ENCODE measurements around the gene SOS2.
A peak's percentile ranks its signal among the peaks of the same experiment; 100 is the strongest.

SOS2 gene

DNA sequence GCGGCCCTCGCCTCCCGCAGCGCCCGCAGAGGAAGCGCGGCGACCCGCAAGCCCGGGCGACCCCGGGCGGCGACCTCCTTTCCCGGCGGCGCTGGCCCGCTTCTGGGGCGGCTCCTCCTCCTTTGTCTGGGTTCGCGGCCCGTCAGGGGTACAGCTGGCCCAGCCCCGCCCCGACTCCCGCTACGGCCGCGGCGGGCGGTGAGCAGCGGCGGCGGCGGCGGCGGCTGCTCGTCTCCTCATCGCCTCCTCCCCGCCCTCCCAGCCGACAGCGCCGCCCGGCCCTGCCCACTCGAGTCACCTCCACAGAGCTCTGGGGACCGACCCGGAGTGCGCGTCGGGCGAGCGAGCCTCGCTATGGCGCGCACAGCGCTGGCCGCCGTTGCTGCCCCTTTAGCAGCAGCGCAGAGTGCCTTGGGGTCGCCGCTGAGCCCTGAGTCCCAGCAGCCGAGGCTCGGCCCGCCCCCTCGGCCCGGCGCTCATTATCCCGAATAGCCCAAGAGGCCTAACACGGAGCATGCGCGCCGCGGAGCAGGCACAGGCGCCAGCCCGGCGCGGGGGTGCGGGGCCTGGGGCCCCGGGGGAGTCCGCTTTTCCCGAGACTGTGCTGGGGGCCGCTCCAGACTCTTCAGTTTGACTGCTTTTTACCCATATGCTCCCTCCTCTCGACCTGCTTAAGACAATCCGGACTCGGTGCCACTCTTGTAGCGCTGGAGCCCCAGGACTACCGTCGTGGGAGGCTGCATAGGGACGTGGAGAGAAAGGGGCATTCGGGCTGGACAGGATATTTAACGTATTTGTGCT, at the start of gene SOS2:
Gene SOS2, minus strand, starts transcription at position 104 of the 801 bp plus-strand sequence. CDS start 295 bp downstream, outside the sequence.
- peak; percentile 74 to 95 for DNase-seq

DNA sequence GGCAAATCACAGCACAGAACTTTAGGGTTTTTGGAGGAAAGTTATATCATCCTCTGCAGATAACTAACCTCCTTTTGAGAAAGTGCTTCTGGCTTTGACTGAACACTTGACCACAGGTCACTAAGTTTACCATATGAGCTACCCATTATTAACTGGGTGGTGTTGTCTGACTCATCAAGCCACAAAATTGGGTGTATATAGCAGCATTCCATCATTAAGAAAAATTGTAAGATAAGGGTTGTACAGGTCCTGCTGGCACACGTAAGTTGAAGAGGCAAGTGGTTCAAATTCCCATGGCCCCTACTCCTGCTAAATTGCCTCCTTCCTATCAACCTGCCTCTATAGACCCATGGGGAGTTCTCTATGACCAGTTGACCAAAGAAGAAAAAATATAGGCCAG, 41.1 kb upstream of the SOS2 start:
- DNase-seq = no peak

DNA sequence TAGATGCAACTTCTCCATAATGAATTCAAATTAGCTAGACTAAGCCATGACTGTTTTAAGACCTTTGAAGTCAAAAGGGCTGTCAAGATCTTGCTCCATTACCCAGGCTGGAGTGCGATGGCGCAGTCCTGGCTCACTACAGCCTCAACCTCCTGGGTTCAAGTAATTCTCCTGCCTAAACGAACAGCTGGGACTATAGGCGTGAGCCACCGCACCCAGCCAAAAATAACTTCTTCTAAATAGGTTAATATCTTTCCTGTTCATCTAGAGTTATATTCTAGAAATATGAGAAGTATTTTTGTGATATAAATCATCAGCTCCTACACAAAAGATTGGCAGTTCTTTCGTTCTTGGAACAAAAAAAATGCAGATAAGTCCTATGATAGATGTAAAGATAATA, 39.6 kb upstream of the SOS2 start:
- DNase-seq = no peak

DNA sequence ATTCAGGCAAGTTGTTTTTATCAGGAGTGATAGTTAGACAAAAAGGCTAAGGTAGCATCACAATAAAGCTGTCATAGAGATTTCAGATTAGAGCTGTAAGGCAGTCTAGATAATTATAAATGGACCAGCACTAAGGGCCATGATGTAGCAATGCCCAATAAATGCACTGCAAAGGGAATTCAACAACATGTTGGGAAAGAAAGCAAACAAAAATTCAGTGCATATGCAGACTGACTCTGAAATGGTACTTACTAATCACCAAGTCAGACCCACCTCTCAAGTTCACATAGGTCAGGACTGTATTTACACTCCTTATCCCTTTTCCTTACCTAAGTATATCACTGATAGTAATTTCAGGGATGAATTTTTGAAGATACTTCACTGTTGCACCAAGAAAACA, 33.7 kb upstream of the SOS2 start:
- no peak for DNase-seq

DNA sequence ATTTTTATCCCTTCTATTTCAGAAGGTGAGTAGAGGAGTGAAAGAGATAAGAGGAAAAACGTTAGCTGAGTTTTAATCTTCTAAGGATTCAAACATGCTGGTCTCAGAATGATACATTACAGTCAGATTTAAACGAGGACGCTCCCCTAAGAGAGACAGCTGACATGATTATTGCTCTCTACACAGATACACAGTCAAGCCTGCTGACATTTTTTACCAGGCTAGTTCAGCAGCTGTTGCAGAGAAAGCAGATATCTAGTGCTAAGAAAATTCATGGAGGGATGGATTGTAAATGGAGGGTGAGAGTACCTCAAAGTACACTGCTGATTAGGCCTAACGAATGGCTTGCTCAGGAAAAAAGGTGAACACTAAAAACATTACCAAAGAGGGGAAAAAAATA, 31.9 kb upstream of the SOS2 start:
- DNase-seq = no peak

DNA sequence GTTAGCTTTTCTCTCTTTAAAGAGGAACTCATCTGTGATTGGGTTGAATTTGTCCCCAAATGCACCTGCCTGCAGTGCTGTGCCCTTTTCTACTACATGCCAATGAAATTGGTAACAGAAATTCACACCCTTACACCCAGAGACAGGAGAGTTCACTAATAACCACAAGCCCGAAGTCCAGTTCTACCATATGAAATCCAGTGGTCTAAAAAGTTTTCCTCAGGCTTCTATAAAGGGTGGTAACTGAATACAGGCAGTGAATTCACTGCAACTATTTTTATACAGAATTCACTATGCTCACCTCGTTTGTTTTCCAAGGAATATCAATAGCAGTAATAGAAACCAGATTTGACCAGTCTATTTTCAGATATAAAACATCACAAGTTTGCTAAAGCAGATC, 31.5 kb upstream of the SOS2 start:
- DNase-seq = no peak

DNA sequence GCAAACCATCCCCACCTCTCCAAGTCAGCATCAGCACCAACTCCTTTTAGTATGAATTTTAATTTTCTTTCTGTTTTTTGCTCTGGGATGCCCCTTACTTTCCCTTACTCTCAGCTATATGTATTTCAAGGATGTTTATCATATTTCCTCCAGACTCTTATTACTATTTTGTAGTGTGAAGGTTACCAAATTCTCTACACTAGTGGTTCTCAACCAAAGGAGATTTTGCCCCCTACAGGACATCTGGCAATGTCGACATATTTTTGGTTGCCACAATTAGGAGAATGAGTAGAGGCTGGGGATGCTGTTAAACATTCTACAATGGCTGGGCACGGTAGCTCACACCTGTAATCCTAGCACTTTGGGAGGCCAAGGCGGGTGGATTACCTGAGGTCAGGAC, 29.1 kb upstream of the SOS2 start:
- peak; percentile 6 to 17 for DNase-seq

DNA sequence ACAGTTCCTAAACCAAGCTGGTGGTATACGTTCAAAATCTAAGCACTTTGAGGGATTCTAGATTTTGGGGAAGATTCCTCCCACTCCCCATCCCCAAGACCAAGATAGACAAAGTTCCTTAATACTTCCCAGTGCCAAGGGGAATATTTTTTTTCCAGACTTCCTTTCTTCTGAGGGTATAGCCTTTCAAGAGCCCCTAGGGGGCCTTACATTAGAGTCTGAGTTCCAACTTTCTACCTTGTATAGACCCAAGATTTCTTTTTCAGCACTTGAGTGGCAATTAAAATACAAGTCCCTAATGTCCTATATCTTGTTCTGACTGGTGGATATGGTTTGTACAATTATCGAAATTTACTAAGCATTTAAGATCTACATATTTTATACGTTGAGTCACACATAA, 28.7 kb upstream of the SOS2 start:
- no peak for DNase-seq

DNA sequence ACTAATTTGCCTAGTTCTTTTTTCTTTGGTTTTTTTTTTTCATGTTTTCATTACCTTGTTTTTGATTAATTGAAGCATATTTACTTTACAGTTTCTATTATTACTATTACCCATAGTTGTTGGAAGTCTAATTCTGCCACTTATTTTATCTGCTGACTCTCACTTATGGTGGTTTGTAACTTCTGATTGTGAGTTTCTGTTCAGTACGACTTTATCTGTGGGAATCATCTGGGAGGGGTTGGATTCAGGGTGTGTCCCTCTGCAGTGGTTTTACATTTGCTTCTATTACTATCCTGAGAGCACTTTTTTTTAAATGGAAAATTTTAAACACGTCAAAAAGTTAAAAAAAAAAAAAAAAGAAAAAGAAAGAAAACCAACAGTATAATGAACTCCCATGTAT, 26.4 kb upstream of the SOS2 start:
- DNase-seq = no peak

DNA sequence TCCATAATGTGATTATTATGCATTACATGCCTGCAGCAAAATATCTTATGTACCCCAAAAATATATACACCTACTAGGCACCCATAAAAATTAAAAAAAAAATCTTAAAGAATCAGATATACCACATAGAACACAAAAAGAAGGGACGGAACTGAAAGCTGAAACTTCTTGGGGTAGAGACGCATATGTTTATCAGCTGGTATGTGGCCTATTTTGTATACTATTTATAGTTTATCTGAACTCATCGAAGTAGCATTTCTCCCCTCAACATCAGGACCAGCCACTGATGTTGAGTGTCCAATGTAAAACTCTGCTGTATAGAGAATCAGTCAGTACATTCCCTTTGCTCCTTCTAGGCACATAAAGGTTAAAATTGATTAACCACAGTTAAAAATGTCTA, 22.9 kb upstream of the SOS2 start:
- DNase-seq = no peak

DNA sequence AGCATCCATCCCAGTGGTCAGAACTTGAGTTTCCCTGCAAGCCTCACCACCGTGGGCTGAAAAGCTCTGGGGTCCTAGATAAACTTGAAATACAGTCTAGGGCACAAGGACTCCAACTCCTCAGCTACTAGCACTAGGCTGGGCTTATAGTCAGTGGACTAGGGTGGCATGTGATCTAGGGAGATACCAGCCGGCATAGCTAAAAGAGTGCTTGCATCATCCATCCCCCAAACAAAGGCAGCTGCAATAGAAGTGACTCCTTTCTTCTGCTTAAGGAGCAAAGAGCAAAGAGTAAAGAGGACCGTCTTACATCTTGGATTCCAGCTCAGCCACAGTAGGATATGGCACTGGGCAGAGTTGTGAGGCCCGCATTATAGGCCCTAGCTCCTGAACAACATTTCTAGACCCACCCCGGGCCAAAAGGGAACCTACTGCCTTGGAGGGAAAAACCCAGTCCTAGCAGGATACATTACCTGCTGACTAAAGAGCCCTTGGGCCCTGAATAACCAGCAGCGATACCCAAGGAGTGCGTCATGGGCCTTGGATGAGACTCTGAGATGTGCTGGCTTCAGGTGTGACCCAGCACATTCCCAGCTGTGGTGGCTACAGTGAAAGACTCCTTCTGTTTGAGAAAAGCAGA, 17.9 kb upstream of the SOS2 start:
- DNase-seq = no peak

DNA sequence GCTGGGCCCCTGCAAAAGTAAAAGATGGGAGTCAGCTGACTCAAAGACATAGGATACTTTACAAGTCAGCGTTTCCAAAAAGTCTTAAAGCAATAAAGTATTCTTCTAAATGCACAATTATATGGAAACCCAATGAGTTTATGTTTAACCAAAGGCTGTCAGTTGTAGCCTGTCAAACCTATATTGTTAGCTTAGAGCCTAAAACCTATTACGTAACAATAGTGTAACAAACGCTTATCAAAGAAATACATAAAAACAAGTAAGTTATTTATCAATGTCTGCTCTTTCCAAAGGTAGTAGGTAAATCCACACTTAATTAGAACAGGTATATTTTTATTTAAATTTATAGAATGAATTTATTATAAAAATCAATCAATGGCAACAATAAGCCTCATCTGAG, 15.9 kb upstream of the SOS2 start:
- no peak for DNase-seq

DNA sequence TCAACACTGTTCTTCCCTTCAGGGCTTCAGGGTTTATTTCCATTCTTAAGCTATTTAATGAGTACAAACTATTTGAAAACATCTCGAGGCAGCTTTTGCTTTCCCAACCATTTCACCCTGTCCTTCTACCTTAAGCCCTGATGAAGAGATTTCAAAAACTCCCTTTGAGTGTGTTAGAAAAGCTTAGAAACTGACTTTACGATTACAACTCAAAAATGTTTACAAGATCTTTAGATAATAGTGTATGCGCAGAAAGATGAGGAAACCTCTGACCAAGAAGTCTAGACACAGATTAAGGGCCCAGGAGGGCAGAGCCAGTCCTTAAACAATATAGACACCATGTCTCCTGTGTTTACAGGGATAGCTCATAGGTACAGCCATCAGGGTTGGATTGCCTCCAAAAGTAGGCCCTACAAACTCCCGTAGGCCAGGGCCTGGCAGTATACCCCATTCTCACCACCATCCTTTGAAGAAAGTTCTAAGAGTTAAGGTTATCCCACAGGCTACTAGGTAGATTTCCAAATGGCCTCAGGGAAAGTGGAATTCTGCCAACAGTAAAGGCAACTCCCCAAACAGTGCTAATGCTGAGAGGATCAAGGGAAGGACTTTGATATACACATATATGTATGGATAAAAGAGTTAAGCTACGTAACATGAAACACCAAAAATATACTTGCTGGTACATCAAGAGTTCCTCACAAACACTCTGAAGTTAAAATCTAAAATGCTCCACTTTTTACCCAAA, 11.4 kb upstream of the SOS2 start:
- DNase-seq = no peak

DNA sequence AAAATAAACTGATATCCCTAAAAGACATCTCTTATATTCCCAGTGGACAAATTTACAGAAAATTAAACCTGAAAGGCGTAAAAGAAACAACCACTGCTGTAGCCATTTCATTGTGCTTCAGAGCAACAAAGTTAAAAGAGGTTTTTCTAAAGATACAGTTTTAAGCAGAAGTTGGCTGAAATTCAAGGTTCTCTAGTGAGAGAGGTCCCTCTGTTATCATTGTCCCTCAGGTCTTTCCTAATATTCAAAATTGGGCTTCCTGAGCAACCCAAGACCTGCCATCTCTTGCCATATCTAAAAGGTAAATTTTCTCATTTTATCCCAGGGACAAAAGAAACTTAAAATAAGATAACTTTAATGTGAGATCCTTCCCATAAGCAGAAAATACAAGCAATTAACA, 10.7 kb upstream of the SOS2 start:
- no peak for DNase-seq

DNA sequence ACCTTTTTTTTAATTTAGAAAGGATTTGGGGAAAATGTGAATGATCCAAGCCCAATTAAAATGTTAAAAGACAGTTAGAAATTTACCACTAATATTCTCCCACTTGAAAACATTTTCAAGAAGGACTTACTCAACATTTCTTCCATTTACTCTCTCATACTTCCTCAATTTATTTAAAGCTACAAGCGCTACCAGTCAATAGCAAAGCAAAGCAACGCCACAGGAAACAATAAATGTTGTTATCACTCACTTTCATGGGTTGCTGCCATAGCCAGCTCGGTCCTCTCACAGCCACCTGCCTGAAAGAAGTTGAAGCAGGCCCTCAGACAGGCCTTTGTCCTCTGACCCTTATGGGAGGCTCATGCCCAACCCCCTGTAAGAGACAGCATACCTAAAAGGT, 6.0 kb upstream of the SOS2 start:
- no peak for DNase-seq

DNA sequence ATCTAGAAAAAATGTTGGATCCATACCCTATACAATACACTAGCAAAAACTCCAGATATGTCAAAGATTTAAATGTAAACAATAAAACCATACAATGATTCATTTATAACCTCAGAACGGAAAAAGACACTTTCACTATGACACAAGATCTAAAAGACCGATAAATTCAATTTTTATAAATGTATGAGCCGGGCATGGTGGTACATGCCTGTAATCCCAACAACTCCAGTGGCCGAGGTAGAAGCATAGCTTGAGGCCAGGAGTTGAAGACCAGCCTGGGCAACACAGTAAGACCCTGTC, 2.5 kb upstream of the SOS2 start:
- no peak for DNase-seq

DNA sequence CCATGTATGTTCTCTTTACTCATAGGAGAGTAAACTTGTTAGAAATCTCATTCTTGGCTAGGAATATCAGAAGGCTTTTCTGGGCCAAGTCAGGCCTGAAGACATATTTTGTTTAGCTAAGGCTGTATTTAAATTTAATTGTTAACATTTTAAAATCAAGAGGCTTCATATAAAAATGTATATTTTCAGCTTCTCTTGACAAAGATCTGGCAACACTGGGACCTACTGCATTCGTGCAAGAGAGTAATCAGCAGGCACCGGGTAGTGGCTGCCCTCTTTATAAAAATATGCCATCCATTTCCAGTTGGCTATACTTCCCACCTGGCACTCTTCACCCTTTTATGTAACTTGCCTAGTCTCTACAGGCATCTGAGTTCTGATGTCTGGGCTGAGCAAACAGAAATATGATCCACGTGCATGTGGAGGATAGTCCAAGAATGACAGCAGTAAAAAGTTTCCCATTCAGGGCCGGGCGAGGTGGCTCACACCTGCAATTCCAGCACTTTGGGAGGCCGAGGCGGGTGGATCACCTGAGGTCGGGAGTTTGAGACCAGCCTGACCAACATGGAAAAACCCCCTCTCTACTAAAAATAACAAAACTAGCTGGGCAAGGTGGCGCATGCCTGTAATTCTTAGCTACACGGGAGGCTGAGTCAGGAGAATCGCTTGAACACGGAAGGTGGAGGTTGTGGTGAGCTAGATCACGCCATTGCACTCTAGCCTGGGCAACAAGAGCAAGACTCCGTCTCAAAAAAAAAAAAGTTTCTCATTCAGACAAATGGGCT, 2.0 kb upstream of the SOS2 start:
- DNase-seq = peak; percentile 18 to 44

DNA sequence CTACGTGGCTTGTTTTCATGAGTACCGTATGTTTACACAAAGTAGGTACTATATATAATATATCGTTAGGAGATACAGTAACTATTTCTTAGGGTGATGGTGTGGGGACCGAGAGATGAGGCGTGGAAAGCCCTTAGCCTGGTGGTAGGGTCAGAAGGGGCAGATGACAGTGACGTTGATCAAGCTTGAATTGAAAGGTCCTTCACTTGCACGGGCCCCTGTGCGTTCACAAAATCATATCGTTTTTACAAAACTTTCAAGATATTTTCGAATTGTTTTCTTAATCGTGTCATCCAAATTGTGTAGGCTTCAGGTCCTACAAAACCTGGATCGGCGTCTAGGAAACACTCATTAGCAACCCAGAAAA, 881 bp upstream of the SOS2 start:
- peak in 1 of 2 experiments; percentile 38 for DNase-seq

DNA sequence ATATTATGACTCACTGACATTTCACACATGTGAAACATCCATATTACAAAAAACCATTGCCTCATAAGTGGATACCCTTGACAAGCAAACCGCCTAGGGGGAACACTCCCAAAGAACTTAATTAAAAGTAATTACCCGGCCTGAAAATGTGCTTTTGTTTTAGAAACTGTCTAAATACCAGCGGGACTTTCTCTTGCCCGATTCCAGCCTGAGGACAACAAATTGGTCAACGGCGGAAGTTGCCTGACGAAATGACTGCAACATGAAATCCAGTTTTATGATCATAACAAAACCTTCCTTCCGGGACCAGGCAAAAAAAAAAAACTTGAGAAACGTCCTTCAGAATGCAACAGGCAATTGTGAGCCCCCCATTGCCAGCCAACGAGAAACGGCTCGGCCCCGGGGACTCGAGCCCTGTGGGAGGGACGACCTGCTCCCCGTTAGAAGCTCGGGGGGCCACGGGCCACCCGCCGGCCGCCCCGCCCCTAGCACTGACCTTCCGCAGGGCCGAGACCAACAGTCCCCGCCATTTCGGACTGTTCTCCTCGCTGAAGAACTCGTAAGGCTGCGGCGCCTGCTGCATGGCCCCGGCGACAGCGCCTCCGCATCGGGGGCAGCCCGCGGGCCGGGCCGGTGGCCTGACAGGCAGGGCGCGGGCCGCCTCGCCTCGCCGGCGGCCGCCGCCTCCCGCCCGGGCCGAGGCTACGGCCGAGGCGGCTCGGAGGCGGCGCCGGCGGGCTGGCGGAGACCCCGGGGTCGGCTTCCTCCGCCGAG, 490 bp downstream of the SOS2 start:
- DNase-seq = peak; percentile 10 to 74

DNA sequence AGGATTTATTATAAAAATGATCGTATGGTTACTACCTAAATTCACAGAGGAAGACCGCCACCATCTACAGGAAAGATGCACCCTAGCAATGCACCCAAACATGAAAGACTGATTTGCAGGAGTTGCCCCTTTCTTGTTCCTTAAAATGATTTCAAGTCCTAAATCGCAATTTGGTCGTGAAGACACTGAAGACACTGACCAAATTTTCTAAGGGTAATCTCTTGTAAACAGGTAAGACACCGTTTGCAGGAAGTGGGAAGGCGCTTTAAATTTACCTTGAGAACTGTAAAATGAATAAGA, 1.0 kb downstream of the SOS2 start:
- DNase-seq = no peak

DNA sequence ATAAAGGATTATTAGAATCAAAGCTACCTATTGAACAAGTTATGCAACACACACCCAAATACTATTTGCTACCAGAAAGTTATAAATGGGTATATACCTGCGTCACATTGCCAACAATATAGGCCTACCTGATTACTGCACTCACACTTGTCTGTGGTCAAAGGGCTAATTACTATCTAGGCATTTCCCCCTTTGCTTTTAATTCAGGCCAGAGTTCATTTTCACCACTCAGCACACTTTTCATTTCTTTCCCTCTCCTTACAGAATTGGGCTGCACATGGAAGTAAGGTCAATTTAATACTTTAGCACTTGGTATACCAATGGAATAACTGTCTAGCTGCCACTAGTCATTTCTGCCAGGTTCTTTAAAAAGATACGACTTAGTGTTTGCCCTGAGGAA, 1.7 kb downstream of the SOS2 start:
- DNase-seq = no peak

DNA sequence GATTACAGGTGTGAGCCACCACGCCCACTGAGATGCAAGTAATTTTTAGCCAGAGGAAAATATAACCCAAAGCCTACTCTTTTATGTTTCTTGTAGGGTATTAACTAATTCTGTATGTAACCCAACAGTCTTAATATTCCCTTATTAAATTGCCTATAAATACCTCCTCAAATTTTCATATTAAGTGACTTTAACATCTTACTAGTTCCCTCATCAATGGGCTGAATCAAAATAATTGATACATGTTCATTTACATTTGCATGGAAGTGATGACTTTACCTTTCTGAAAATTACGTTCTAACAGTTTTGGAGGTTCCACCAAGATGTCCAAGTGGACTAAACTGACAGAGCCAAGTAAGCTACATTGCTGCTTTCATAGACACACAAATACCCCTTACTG, 3.1 kb downstream of the SOS2 start:
- no peak for DNase-seq

DNA sequence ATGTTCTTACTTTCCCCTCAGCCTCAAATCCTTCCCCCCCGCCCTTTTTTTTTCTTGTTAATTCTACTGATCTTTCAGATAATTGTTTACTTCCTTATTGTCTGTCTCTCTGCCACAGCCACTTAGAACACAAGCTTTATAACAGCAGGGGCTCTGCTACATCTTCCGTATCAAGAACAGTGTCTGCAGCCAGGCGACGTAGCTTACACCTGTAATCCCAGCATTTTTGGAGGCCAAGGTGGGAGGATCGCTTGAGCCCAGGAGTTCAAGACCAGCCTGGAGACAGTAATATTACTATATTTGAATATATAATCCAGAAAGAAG, 5.4 kb downstream of the SOS2 start:
- DNase-seq = no peak
